SK-N-MC (cell line): ENCODE measurements around the gene TRIP4.

Experiments
- EZH2 ChIP-seq: fragments of 200-600 bp; sonication (generic); IDR thresholded peaks from one replicate; pipeline ENCODE4 v1.6.1; 2017; ENCODE audit warnings: antibody characterized with exemption
- FOXP2 ChIP-seq: optimal IDR thresholded peaks from 2 replicates; pipeline ENCODE3; 2011; ENCODE audit warnings: mild to moderate bottlenecking, moderate library complexity; ENCODE audit not compliant: insufficient read depth; ENCODE audit errors: extremely low read length, control extremely low read depth
- POLR2AphosphoS5 ChIP-seq: IDR thresholded peaks from 2 replicates; pipeline ENCODE4 v1.6.1; 2012; ENCODE audit warnings: mild to moderate bottlenecking, low read depth, low read length, borderline replicate concordance

- no peak for TF ChIP-seq EZH2
- no peak for TF ChIP-seq FOXP2
- TF ChIP-seq POLR2AphosphoS5: no peak
These were observed 116.0 kb downstream of the TRIP4 start for GRCh38 chr15:64503640-64504039.
